ENCODE measurements around the gene FMNL2. TPM values are rescaled to one million over a fixed set of nuclear protein-coding genes. Genes with fewer than 3 reads are reported as not detected.

FMNL2 gene
- total RNA-seq, 1 donor from 2014 or later, result 34.3 TPM

DNA sequence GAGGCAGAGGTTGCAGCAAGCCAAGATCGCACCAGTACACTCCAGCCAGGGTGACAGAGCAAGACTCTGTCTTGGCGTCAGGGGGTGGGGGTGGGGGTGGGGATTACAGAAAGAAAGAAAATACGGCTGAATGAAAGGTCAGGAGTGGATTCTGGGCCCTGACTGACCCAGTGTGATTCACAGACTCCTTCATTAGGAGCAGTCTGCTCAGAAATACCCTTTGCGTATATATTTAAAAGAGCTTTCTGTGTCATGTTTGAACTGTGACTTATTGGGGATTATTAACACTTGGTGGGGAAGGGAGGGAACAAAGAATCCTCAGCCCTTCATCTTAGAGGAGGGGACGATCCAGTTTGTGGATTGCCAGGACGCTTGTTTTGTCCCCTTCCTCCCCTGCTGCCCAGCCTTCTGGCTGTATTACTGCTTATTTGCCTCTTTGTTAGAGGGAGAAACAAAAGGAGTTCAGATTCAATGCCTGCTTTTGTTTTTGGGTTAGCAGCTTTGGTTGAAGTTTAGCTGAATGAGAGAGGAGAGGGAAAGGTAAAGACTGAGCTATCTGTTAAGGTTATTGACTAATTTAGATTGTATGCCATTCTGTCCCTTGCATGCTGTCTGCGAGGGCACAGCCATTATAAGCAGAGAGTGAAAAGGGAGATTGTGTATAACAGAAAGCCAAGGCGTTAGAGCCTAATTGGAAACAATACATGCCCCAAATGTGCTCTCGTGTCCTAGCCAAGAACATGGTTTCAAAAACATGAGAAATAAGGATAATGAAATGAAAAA lies 118.3 kb downstream of the FMNL2 start:
- H3K36me3 ChIP-seq (ENCODE audit: insufficient read depth, low read length), result no peaks in the 10 kb centered on the region
- no peak overlapping the region for H3K4me3 ChIP-seq (ENCODE audit: insufficient read depth, low read depth, low read length)
- Mint-ChIP-seq H3K27me3 (ENCODE audit: low read depth, unreplicated experiment) (no peaks in the 10 kb centered on the region), H3K27ac (ENCODE audit: unreplicated experiment) (peak overlapping the region; percentile 83), H3K36me3 (ENCODE audit: low read depth, unreplicated experiment) (no peaks in the 10 kb centered on the region), H3K4me3 (ENCODE audit: unreplicated experiment) (peak overlapping the region; percentile 60), H3K9me3 (ENCODE audit: unreplicated experiment) (no peaks in the 10 kb centered on the region), H3K4me1 (ENCODE audit: low read depth, unreplicated experiment) (peaks cover 68% of the 10 kb centered on the region)
- no peaks in the 10 kb centered on the region for H4K20me1 ChIP-seq (ENCODE audit: insufficient read depth, low read length)
- TF ChIP-seq EZH2 (IDR thresholded peaks at IDR 0.05; ENCODE audit: insufficient read depth, low read length), result no peak
- H3K9me3 ChIP-seq (ENCODE audit: insufficient read depth, low read depth, low read length), result no peaks in the 10 kb centered on the region
- FAIRE-seq (no peak), DNase-seq (ENCODE audit: low read depth) (no peak)
- peak overlapping the region; percentile 45 for H2AFZ ChIP-seq (ENCODE audit: low read depth, low read length)
- H3K4me2 ChIP-seq (ENCODE audit: low read length), result peak overlapping the region; percentile 57
- peak overlapping the region; percentile 37 for H3K27ac ChIP-seq (ENCODE audit: low read depth, low read length)
- peaks cover 20% of the 10 kb centered on the region for H3K4me1 ChIP-seq (ENCODE audit: insufficient read depth, low read length)
- peaks cover 45% of the 10 kb centered on the region for H3K79me2 ChIP-seq (ENCODE audit: insufficient read depth, low read length)
- no peaks in the 10 kb centered on the region for H3K27me3 ChIP-seq (ENCODE audit: insufficient read depth, low read length)
- H3K9ac ChIP-seq (ENCODE audit: low read length), result peak overlapping the region; percentile 44

DNA sequence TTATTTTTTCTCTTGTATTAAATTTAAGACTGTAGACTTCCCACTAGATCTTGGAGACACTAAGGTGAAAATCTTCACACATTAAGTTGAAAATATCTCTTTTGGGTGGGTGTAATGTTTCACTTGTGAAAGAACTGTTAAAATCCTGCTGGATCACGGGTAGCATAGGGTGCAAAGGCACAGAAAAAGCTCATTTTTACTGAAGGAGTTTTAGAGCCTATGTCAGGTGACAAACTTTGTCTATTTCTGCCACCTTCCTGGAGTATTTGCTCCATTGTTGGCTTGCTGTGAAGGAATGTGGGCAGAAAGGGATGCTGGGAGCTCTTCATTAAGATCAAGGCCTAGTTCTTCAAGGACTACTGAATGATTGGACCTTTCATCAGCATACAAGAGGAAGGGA lies 119.4 kb downstream of the FMNL2 start:
- Mint-ChIP-seq H3K36me3 (ENCODE audit: low read depth, unreplicated experiment) (no peaks in the 10 kb centered on the region), H3K27me3 (ENCODE audit: low read depth, unreplicated experiment) (no peaks in the 10 kb centered on the region), H3K4me3 (ENCODE audit: unreplicated experiment) (no peak overlapping the region), H3K27ac (ENCODE audit: unreplicated experiment) (peak overlapping the region; percentile 77), H3K9me3 (ENCODE audit: unreplicated experiment) (no peaks in the 10 kb centered on the region), H3K4me1 (ENCODE audit: low read depth, unreplicated experiment) (peaks cover 60% of the 10 kb centered on the region)
- no peak for TF ChIP-seq EZH2 (IDR thresholded peaks at IDR 0.05; ENCODE audit: insufficient read depth, low read length)
- TF ChIP-seq, protein P1, sequence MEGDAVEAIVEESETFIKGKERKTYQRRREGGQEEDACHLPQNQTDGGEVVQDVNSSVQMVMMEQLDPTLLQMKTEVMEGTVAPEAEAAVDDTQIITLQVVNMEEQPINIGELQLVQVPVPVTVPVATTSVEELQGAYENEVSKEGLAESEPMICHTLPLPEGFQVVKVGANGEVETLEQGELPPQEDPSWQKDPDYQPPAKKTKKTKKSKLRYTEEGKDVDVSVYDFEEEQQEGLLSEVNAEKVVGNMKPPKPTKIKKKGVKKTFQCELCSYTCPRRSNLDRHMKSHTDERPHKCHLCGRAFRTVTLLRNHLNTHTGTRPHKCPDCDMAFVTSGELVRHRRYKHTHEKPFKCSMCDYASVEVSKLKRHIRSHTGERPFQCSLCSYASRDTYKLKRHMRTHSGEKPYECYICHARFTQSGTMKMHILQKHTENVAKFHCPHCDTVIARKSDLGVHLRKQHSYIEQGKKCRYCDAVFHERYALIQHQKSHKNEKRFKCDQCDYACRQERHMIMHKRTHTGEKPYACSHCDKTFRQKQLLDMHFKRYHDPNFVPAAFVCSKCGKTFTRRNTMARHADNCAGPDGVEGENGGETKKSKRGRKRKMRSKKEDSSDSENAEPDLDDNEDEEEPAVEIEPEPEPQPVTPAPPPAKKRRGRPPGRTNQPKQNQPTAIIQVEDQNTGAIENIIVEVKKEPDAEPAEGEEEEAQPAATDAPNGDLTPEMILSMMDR (IDR thresholded peaks at IDR 0.05; ENCODE audit: insufficient read depth, low read depth, low read length), result no peak
- no peak for FAIRE-seq
- Histone ChIP-seq H3K27ac (ENCODE audit: low read depth, low read length) (no peak overlapping the region), H3K4me3 (ENCODE audit: insufficient read depth, low read depth, low read length) (no peak overlapping the region), H3K36me3 (ENCODE audit: insufficient read depth, low read length) (no peaks in the 10 kb centered on the region), H2AFZ (ENCODE audit: low read depth, low read length) (no peak overlapping the region), H3K9me3 (ENCODE audit: insufficient read depth, low read depth, low read length) (no peaks in the 10 kb centered on the region), H4K20me1 (ENCODE audit: insufficient read depth, low read length) (no peaks in the 10 kb centered on the region), H3K79me2 (ENCODE audit: insufficient read depth, low read length) (peaks cover 44% of the 10 kb centered on the region), H3K4me2 (ENCODE audit: low read length) (no peak overlapping the region), H3K9ac (ENCODE audit: low read length) (no peak overlapping the region), H3K4me1 (ENCODE audit: insufficient read depth, low read length) (peaks cover 20% of the 10 kb centered on the region), H3K27me3 (ENCODE audit: insufficient read depth, low read length) (no peaks in the 10 kb centered on the region)
- DNase-seq (ENCODE audit: low read depth), result no peak

DNA sequence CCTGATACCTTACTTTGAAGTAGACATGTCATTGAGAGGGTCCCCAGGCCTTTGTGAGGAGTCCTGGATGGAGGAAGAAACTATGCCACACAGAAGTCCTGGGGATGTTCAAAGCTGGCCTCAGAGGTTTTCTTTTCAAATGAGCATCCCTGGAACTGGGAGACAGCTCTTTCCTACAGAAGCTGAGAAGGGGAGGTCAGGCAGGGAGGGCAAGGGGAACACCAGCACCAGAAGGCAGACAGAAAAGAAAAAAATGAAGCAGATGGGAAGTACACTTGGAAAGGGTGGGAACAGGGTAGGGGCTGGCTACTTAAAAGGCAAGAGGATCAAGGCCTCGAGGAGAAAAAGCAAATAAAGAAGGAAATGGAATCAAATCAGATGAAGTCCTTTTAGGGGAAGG lies 120.0 kb downstream of the FMNL2 start:
- no peak for TF ChIP-seq EZH2 (IDR thresholded peaks at IDR 0.05; ENCODE audit: insufficient read depth, low read length)
- TF ChIP-seq, protein P1 (IDR thresholded peaks at IDR 0.05; ENCODE audit: insufficient read depth, low read depth, low read length), result no peak
- no peak overlapping the region for H3K9ac ChIP-seq (ENCODE audit: low read length)
- no peak overlapping the region for H2AFZ ChIP-seq (ENCODE audit: low read depth, low read length)
- no peaks in the 10 kb centered on the region for H4K20me1 ChIP-seq (ENCODE audit: insufficient read depth, low read length)
- no peaks in the 10 kb centered on the region for H3K27me3 ChIP-seq (ENCODE audit: insufficient read depth, low read length)
- H3K4me1 Mint-ChIP-seq (ENCODE audit: low read depth, unreplicated experiment), result peaks cover 54% of the 10 kb centered on the region
- H3K27ac ChIP-seq (ENCODE audit: low read depth, low read length), result no peak overlapping the region
- no peak for FAIRE-seq
- H3K27me3 Mint-ChIP-seq (ENCODE audit: low read depth, unreplicated experiment), result no peaks in the 10 kb centered on the region
- peaks cover 20% of the 10 kb centered on the region for H3K4me1 ChIP-seq (ENCODE audit: insufficient read depth, low read length)
- H3K36me3 ChIP-seq (ENCODE audit: insufficient read depth, low read length), result no peaks in the 10 kb centered on the region
- no peak overlapping the region for H3K4me3 ChIP-seq (ENCODE audit: insufficient read depth, low read depth, low read length)
- peaks cover 44% of the 10 kb centered on the region for H3K79me2 ChIP-seq (ENCODE audit: insufficient read depth, low read length)
- no peak overlapping the region for H3K4me2 ChIP-seq (ENCODE audit: low read length)
- no peaks in the 10 kb centered on the region for H3K9me3 ChIP-seq (ENCODE audit: insufficient read depth, low read depth, low read length)
- H3K4me3 Mint-ChIP-seq (ENCODE audit: unreplicated experiment), result no peak overlapping the region
- no peaks in the 10 kb centered on the region for H3K36me3 Mint-ChIP-seq (ENCODE audit: low read depth, unreplicated experiment)
- H3K27ac Mint-ChIP-seq (ENCODE audit: unreplicated experiment), result peak overlapping the region; percentile 77
- no peaks in the 10 kb centered on the region for H3K9me3 Mint-ChIP-seq (ENCODE audit: unreplicated experiment)
- DNase-seq (ENCODE audit: low read depth), result no peak

Data from astrocyte (in vitro differentiated cells and primary cell).